M059J (cell line): ENCODE data around the gene CARD19. TPM values are rescaled to one million over a fixed set of nuclear protein-coding genes. Genes with fewer than 3 reads are reported as not detected.

Source experiments
- DNase-seq: peaks from one replicate; pipeline ENCODE4 v3.0.0-alpha.2; 2012; ENCODE audit warnings: low read depth
- total RNA-seq: library from RNA; depleted of rRNA; stranded (reverse); fragments of >200 nt; shearing (Covaris generic); gene quantifications from 2 replicates; pipeline ENCODE4 v1.2.3, GENCODE V29; 2014; rRNA removed

CARD19 gene, protein sequence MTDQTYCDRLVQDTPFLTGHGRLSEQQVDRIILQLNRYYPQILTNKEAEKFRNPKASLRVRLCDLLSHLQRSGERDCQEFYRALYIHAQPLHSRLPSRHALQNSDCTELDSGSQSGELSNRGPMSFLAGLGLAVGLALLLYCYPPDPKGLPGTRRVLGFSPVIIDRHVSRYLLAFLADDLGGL
- total RNA-seq, result 85.7 and 88.4 TPM in 2 replicates

DNA sequence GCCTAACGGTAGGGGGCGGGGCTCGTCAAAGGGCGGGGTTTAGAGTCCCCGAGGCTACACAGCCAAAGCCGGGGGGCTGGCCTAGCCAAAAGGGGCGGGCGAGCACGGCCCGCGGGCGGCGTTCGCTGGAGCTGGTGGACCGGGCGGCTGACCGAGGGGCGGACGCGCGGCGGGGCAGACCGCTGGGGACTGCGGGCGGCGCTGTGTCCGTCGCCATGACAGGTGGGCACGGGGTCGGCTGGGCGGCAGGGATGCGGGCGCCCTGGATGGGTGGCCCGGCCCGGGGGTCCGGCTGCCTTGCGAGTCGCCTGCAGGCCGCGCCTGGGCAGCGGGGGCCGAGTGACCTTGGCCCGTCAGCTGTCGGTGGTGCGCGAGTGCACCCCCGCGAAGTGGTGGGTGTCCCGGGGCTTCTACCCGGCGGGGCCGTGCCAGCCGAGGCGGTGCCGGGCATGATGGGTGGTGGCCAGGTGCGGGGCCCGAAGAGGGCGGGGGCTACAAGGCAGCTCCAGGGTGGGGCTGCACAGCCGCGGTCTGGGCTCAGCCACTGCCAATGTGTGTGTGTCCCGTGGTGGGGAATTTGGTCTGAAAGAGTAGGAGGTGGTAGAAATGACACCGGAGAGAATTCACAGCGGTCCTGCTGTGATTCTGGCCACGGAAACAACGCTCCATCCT, at the start of gene CARD19:
Gene CARD19, plus strand, starts transcription at position 87 of the 672 bp plus-strand sequence. Its CDS starts 129 bp downstream, at position 216.
- DNase-seq, result peak; percentile 51

DNA sequence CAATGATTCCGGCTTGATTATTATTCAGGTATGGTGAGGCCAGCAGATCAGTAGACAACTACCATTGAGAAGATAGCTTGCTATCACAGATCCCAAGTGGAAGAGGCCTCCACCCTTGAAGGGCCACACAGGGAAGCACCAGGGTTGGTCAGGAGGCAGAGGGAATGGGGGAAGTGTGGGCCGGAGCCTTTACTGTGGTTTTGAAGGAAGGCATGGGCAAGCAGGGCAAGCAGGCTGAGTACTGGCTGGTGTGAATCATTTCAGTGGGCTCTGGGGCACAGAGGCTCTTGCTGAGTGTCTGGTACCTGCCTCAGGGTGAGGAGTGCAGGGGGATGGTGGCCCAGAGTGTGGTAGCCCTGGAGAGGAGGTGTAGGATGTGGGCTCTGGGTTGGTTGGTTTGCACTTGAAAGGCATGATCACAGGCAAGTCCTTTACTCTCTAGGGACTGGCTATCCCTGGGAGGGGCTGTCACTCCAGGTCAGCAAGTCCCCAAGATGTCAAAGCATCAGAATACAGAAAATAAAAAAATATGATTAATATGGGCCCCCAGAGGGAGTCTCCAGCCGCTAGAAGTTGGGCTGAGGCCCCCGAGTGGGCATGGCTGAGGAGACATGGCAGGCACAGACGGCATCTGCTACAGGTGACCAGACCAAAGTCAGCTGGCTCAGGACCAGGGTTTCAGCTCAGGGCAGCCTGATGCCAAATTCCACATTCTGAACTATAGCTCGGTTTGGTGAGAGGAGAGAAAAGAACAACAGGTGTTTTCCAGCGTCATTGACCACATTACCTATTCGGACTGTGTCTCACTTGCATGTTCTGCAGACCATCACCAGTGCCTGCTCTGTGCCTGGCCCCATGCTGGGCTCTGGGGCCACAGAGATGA, 47.2 kb upstream of the CARD19 start:
- DNase-seq, result no peak

DNA sequence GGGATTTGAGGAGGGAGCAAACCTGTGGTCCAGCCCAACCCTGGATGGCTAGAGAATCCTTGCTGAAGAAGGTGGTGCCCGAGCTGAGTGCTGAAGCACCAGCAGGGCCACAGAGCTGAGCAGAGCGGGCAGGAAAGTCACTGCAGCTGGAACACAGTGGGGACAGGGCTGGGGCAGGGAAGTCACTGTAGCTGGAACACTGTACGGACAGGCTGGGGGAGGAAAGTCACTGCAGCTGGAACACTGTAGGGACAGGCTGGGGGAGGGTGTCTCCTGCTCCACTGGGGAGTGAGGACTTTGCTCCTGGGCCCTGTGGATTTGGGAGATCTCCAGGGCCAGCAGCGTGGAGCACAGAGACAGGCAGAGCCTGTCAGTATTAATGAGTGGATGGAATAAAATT, 46.5 kb upstream of the CARD19 start:
- no peak for DNase-seq

DNA sequence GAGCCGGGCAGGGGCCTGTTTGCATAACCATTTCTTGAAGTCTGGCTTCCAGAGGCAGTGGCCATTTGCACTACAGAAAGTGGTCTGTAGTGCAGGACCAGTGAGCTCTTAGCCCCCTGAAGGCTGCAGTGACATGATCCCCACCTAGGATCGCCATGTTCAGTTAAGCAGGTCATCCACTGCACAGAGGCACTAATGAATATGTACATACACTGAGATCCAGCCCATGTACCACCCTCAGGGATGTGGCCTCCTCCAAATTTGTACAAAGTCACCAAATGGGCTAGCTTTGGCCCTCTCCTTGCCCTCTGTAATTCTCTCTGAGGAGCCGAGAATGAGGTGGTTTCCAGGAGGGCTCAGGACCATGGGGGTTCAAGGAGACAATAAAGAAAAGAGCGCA, 45.8 kb upstream of the CARD19 start:
- no peak for DNase-seq

DNA sequence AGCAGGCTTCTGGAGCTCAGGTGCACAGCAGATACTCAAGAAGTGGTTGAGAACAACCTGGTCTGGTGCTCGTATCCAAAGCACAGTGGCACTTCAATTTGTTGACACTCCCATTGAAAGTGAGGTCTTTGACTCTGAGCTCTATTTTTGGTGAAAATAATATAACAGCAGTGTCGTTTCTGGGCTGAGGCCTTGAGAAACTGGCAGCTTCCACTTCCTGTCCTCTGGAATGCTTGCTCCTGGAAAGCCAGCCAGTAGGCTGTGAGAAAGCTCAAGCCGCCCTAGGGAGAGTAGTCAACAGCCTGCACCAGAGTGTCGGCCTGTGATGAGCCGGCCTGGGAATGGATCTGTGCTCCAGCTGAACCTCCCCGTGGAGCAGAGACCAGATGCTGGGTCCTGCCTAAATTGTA, 44.3 kb upstream of the CARD19 start:
- peak; percentile 40 for DNase-seq

DNA sequence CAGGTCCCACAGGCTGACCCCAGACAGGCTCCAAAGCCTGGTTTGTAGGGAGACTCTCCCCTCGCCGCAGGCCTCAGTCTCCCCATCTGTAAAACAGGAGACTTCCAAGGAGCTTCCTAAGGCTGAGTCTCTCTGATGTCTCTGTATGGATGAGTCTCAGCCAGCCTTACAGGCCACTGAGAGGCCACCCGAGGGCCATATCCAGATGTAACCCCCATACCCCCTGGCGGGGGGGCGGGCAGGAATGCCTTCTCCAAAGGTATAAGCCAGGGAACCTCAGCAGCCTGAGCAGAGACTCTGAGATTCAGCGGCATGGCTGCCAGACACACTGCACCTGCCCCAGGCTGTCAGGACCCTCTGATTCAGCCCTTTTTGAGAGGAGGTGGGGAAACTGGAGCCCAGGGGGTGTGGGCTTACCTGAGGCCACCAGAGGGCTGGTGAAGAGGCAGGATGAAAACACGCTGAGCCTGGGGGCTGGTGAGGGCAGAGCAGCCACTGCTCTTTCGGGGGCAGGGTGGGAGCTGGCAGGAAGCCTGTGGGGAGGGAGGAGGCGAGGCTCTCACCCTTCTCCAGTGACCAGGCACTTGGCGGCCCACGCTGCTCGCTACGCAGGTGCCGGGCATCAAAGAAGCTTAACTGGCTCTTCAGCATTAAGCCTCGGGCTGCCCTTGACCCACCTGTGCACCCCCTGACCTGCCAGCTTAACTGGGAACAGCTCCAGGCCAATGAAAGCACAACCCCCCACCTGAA, 43.1 kb upstream of the CARD19 start:
- DNase-seq, result no peak

DNA sequence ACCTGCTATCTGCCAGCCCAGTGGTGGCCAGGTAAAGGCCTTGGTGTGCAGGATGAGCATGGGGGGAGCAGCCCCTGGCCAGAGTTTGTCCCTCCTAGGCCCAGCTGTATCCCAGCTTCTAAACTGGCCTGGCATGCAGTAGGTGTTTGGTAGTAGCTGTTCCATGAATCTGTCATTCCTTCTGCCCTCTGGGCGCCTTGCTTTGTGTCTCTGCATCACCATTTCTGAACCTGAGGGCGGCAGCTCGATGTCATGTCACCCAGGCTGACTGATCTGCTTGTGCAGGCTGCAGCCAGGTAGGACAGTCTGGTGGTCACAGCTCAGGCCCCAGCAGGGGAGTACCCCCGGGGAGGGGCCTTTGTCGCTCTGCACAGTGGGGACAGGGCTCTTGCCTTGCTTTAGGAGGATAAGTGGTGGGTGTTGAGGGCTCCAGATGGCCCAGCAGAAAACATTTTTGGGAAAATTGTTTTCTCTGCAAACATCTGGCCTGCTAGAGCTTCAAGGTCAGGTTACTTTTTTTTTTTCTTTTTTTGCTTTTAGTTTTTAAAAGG, 42.2 kb upstream of the CARD19 start:
- no peak for DNase-seq

DNA sequence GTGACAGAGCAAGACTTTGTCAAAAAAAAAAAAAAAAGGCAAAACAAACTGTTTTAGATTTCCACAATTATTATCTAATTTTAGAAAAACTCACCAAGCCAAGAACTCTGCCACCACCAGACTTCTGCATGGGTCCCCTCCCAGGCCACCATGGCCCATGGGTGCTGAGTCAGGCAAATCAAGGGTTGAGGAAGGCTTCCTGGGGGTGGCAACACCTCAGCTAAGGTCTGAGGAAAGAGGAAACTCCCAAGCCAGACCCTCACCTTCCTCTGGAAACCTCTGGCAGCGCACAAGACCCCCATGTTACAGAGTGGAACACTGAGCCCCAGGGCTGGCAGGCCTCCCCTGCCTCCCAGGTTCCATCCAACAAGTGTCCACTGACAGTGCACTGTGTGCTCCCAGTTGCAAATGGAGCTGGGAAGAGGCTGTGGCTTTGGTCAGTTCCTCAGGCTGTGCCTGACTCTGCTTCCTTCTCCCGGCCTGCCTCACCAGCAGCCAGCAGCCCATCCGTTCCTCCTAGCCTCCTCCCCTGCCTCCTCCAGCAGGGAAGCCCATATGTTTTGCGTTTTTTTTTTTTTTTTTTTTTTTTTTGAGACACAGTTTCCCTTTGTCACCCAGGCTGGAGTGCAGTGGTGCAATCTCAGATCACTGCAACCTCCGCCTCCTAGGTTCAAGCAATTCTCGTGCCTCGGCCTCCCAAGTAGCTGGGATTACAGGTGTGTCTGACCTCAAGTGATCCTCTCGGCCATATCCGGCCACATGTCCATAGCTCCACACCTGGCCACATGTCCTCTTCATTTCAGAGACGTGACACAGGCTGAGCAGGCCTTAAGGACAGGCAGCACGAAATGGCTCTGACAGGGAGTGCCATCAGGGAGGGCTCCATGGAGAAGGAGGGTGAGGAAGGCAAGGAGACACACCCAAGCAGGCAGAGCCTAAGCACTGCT, 41.0 kb upstream of the CARD19 start:
- no peak for DNase-seq

DNA sequence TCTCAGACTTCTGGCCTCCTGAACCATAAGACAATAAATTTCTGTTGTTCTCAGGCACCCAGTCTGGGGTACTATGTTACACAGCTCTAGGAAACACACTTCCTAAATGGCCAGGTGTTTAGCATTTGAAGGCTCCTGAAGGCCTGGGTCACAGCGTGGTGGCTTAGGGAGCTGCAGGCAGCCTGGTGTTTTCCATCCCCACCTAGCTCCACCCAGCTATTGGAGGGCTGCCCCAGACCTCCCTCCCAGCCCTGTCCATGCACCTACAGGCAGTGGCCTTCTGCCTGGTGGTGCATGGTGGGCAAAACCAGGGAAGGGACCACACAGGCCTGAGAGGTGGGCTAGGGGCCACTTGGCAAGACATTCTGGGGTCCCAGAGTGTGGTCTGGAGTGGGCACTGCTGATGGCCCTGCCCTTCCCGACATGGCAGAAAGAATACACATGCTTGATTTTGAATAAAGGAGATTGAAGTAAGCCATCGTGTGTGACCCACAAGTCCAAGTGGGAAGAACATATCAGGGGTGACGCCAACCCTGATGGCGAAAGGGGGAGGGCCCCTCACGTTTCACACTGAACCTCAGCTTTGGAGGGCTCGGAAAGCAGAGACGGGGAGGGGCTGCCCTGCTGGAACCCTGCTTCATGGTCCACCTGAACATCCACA, 38.8 kb upstream of the CARD19 start:
- DNase-seq, result no peak

DNA sequence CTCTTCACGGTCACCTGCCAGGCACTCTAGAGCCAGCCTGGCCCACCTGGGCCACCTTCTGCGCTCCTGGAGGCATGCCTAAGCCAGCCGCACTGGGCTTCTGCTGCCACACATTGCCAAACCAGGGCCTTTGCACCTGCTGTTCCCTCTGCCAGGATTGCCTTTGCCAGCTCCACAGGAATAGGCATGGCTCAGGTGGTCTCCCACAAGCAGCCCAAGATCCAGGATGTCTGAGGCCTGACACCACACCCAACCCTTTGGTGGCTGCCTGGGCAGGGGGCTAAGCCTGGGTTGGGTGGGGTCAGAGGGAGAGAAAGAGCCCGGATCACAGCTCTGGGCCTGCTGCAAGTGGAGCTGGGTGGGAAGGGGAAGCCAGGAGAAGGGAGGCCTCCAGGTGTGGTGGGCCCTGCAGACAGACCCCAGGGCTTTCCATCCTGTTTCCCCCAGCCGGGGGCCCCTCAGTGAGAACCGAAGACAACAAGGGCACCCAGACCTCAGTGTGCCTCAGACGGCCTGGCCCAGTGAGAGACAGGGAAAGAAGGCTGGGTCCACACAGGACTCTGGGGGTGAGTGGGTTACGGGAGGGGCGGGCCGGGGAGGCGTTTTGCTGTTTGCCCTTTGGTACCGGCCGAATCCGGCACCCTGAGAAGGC, 38.2 kb upstream of the CARD19 start:
- no peak for DNase-seq

DNA sequence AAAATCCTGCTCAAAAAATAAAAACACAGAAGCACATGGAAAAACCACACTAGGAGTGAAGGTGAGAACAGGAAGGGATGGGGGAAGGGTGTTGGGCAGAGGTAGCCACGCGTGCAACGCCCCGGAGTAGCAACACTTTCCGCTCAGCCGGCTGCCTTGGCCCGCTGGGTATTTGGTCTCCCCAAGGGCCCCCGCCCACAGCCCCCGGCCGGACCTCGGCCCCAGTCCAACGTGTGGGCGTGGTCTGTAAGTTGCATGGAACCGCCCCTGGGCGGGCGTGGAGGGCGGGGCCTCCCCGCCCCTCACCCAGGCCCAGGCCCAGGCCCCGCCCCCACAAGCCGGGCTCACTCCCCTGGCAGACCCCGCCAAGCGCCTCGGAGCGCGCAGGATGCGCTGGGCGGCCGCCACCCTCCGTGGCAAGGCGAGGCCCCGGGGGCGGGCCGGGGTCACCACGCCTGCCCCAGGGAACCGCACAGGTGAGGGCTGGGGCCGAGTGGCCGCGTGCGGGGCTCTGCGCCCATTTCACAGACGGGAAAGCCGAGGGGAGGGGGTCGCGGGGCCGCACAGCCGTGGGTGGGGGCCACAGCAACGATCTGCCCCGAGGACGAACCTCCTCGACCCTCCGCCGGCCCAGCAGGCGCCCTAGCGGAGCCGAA, 37.5 kb upstream of the CARD19 start, which contains the start of gene SUSD3:
Gene SUSD3, plus strand, starts transcription at position 347 of the 656 bp plus-strand sequence. Its CDS starts 42 bp downstream, at position 389.
- peak; percentile 18 for DNase-seq

DNA sequence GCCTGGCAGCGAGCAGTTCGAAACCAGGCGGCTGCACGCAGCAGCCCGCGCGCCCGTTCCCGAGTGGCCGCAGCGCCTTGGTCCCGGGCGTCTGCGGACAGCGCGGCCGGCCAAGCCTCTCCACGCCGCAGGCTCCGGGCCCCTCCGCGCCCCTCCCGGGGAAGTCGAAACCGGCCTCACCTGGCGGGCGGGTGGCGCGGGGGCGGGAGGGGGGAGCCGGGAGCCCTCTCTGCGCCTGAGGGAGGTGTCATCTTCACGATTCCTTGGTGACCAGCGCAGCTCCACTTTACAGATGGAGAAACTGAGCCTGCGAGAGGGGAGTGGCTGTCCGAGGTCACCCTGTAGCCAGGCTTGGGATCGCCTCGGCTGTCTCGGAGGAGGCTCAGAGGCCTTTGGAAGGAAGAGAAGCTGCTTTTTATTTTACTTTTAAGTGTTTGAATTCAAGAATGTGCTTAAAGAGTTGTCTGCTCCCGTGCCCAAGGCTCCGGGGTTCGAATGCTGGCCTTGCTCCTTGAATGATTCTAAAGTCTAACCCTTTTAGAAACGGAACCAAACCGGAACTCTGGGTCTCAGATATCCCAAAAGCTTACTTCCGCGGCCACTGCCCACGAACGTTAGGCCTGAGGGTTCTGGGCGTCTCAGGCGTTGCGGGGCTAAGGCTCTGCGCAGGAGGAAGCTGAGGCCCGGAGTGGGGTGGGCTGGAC, 36.9 kb upstream of the CARD19 start:
- DNase-seq, result no peak

DNA sequence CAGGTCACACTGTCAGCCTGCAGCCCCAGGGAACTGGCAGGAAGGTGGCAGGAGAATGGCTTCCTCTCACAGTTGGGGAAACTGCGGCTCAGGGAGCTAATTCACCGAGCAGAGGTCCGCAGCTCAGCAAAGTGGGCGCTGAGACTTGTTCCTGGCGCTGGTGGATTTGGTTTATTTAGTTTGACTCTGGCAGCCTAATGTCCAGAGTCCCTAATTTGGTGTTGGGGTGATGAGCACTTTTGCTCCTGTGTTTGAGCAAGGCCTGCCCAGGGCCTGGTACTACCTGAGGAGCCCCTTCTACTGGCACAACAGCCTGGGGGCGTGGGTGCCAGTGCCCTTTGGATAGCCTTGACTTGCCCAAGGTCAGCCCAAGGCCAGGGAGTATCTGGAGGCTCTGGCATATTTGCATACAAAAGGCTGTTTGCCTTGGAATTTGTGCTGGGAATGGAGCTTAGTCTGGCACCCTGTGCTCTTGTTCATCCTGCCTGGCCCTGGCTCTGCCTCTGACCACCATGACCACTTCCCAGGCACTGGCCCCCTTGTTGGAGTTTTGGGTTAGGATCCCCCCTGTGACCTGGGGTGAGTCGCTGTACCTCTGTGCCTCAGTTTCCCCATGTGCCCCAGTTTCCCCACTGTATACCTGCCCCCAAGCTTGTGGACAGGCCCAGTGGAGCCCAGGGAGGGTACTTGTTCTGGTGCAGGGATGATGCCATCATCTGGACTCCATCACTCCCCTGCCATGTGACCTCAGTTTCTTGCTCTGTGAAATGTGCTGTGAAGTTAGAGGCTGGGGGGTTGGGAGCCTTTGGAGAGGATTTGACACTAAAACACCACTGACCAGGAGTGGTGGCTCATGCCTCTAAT, 36.1 kb upstream of the CARD19 start:
- DNase-seq, result no peak

DNA sequence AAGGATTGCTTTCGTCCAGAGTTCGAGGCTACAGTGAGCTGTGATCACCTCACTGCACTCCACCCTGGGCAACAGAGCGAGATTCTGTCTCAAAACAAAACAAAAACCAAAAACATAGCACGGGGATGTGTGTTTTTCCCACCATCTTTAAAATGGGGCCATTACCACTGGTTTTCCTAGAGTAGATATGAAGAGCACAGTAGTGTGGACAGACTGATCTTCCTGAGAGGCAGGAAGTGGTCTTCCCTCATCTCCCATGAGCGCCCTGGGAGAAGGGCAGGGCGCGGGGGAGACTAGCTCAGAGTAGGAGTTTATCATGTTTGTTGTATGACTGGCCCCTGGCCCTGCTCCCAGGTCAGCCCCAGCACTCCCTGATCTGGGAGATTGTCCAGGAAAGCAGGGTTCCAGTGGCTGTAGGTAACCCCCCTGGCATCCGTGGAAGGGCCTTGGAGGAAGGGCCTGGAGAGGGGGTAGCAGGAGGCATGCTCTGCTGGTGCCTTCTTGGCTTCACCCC, 35.2 kb upstream of the CARD19 start:
- peak; percentile 84 for DNase-seq

DNA sequence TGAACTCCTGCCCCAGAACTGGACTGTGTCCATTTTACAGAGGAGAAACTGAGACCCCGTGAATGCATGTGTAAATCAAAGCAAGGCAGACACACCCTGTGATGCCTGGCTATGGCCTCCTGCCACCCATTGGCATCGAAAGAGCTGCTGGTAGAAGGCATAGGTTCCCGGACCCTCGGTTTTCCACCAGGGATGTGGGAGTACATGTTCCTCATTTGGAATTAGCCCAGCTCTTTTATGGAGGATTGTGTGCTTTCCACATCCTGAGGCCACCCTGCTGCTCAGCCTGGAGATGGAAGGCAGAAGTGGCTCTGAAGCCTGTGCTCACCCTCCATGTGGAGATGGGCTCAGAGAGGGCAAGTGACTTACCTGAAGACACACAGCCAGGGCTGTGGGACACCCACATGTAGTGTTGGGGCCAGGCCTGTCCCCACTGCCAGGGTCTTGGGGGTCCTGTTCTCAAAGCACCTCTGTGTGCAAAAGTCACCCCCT, 34.7 kb upstream of the CARD19 start:
- no peak for DNase-seq
